Body of pancreas (tissue), 4 donors: ENCODE measurements around the gene TOB2.

Source experiments
- POLR2A ChIP-seq, 3 donors: fragments of 450-650 bp; IDR thresholded peaks; one replicate each; pipeline ENCODE4 v1.6.1; 2016; ENCODE audit warnings: antibody characterized with exemption in 3 of 3, mild to moderate bottlenecking in 2 of 3
- TF ChIP-seq, protein P1 (sequence below), 7 experiments: fragments of 450-650 bp in 4 of 7; fragments of 200-600 bp in 3 of 7; sonication (generic) in 3 of 7; IDR thresholded peaks; one replicate each; pipeline ENCODE4 v1.5.1; 2016 to 2019; ENCODE audit warnings: antibody characterized with exemption in 7 of 7

DNA sequence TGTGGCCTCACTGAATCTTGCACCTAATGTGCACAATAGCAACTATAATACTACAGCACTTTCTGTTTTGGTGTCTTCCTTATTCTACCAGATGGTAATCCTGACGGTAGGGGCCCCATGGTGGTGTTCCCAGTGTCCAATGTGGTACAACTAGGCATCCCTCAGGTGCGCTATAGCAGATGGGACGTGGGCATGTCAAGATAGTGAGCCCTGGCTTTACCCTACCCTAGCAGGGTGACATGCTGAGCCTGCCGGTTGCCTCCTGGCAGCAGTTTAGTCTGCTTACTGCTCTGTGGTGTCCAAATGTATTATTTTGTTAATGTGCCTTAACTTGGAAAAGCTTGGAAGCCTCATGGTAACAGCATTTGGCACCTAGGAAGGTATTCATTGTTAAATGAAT, 41.5 kb upstream of the TOB2 start:
- TF ChIP-seq, protein P1, sequence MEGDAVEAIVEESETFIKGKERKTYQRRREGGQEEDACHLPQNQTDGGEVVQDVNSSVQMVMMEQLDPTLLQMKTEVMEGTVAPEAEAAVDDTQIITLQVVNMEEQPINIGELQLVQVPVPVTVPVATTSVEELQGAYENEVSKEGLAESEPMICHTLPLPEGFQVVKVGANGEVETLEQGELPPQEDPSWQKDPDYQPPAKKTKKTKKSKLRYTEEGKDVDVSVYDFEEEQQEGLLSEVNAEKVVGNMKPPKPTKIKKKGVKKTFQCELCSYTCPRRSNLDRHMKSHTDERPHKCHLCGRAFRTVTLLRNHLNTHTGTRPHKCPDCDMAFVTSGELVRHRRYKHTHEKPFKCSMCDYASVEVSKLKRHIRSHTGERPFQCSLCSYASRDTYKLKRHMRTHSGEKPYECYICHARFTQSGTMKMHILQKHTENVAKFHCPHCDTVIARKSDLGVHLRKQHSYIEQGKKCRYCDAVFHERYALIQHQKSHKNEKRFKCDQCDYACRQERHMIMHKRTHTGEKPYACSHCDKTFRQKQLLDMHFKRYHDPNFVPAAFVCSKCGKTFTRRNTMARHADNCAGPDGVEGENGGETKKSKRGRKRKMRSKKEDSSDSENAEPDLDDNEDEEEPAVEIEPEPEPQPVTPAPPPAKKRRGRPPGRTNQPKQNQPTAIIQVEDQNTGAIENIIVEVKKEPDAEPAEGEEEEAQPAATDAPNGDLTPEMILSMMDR (IDR thresholded peaks at IDR 0.05): no peak
- TF ChIP-seq POLR2A (IDR thresholded peaks at IDR 0.05): no peak
